Measurements from ENCODE around the gene BANP.
"Not testable (repeated sequence)": the region's sequence is repeated elsewhere in the genome, so short reads cannot be mapped to it uniquely, and the experiment has no call there.

BANP gene

GRCh38 chr16:88052661-88053060 is 101.4 kb downstream of the BANP start:
- TF ChIP-seq GATA1 (IDR thresholded peaks at IDR 0.05; ENCODE audit: low read depth, low read length) (no peak), POLR2A (IDR thresholded peaks at IDR 0.05; ENCODE audit: low read length) (no peak)
- no peak for DNase-seq

GRCh38 chr16:88053479-88053878 is 102.2 kb downstream of the BANP start:
- not testable (repeated sequence) for DNase-seq

GRCh38 chr16:88055356-88055755 is 104.1 kb downstream of the BANP start:
- no peak for TF ChIP-seq POLR2A (IDR thresholded peaks at IDR 0.05; ENCODE audit: low read length)
- TF ChIP-seq GATA1 (IDR thresholded peaks at IDR 0.05; ENCODE audit: low read depth, low read length) = no peak
- no peak for DNase-seq

- no peak for DNase-seq
- TF ChIP-seq GATA1 (IDR thresholded peaks at IDR 0.05; ENCODE audit: low read depth, low read length) = no peak
- no peak for TF ChIP-seq POLR2A (IDR thresholded peaks at IDR 0.05; ENCODE audit: low read length)
These were observed 105.0 kb downstream of the BANP start for GRCh38 chr16:88056212-88056611.

GRCh38 chr16:88057656-88058055 is 106.4 kb downstream of the BANP start:
- no peak for TF ChIP-seq GATA1 (IDR thresholded peaks at IDR 0.05; ENCODE audit: low read depth, low read length)
- no peak for TF ChIP-seq POLR2A (IDR thresholded peaks at IDR 0.05; ENCODE audit: low read length)
- DNase-seq = no peak

- no peak for DNase-seq
- no peak for TF ChIP-seq GATA1 (IDR thresholded peaks at IDR 0.05; ENCODE audit: low read depth, low read length)
- no peak for TF ChIP-seq POLR2A (IDR thresholded peaks at IDR 0.05; ENCODE audit: low read length)
These were observed 106.9 kb downstream of the BANP start for GRCh38 chr16:88058136-88058535.

GRCh38 chr16:88058817-88059216 is 107.6 kb downstream of the BANP start:
- TF ChIP-seq POLR2A (IDR thresholded peaks at IDR 0.05; ENCODE audit: low read length) (no peak), GATA1 (IDR thresholded peaks at IDR 0.05; ENCODE audit: low read depth, low read length) (no peak)
- DNase-seq = no peak

GRCh38 chr16:88059701-88060386 is 108.6 kb downstream of the BANP start:
- TF ChIP-seq POLR2A (IDR thresholded peaks at IDR 0.05; ENCODE audit: low read length) (no peak), GATA1 (IDR thresholded peaks at IDR 0.05; ENCODE audit: low read depth, low read length) (no peak)
- DNase-seq = no peak

- no peak for DNase-seq
- no peak for TF ChIP-seq GATA1 (IDR thresholded peaks at IDR 0.05; ENCODE audit: low read depth, low read length)
- no peak for TF ChIP-seq POLR2A (IDR thresholded peaks at IDR 0.05; ENCODE audit: low read length)
These were observed 109.4 kb downstream of the BANP start for GRCh38 chr16:88060524-88061219.

- TF ChIP-seq GATA1 (IDR thresholded peaks at IDR 0.05; ENCODE audit: low read depth, low read length) (no peak), POLR2A (IDR thresholded peaks at IDR 0.05; ENCODE audit: low read length) (no peak)
- no peak for DNase-seq
These were observed 110.3 kb downstream of the BANP start for GRCh38 chr16:88061346-88062110.

GRCh38 chr16:88062341-88063210 is 111.3 kb downstream of the BANP start:
- TF ChIP-seq GATA1 (IDR thresholded peaks at IDR 0.05; ENCODE audit: low read depth, low read length) (no peak), POLR2A (IDR thresholded peaks at IDR 0.05; ENCODE audit: low read length) (no peak)

GRCh38 chr16:88063211-88063773 is 112.1 kb downstream of the BANP start:
- DNase-seq = no peak

More at GRCh38 chr16:88062341-88063210, 111.3 kb downstream of the BANP start:
- no peak for DNase-seq

More at GRCh38 chr16:88063211-88063773, 112.1 kb downstream of the BANP start:
- TF ChIP-seq POLR2A (IDR thresholded peaks at IDR 0.05; ENCODE audit: low read length) = no peak
- no peak for TF ChIP-seq GATA1 (IDR thresholded peaks at IDR 0.05; ENCODE audit: low read depth, low read length)

Measured in erythroblast (primary cell).